ENCODE measurements around the gene ABCD2.

The ABCD2 gene

GRCh38 chr12:39574378-39574777, 45.2 kb downstream of the ABCD2 start:
- H3K79me2 ChIP-seq (ENCODE audit: insufficient read depth, low read length): no peaks in the 10 kb centered on the region
- H3K4me2 ChIP-seq (ENCODE audit: insufficient read depth, low read length): no peak overlapping the region
- peaks cover 2% of the 10 kb centered on the region for H3K9me3 ChIP-seq (ENCODE audit: insufficient read depth, low read length, severe bottlenecking)
- no peak for TF ChIP-seq EZH2 (IDR thresholded peaks at IDR 0.05; ENCODE audit: borderline replicate concordance, low read depth, low read length, severe bottlenecking)
- no peak for TF ChIP-seq CTCF (IDR thresholded peaks at IDR 0.05; ENCODE audit: borderline replicate concordance, extremely low read depth, low read length, poor library complexity, severe bottlenecking)
- H3K4me3 ChIP-seq (ENCODE audit: low read depth in 1 of 2, low read length in 2 of 2): no peak overlapping the region
- no peaks in the 10 kb centered on the region for H4K20me1 ChIP-seq (ENCODE audit: insufficient read depth, low read length)
- no peak for DNase-seq
- H3K27ac ChIP-seq (ENCODE audit: low read length): no peak overlapping the region
- no peaks in the 10 kb centered on the region for H3K4me1 ChIP-seq (ENCODE audit: insufficient read depth, low read length)
- H3K36me3 ChIP-seq (ENCODE audit: insufficient read depth, low read length): no peaks in the 10 kb centered on the region
- no peak for ATAC-seq (ENCODE audit: insufficient read depth, low read depth)
- no peak overlapping the region for H3K9ac ChIP-seq (ENCODE audit: low read depth, low read length)
- H3K27me3 ChIP-seq (ENCODE audit: insufficient read depth, low read length, poor library complexity): no peaks in the 10 kb centered on the region
- no peak overlapping the region for H2AFZ ChIP-seq (ENCODE audit: low read depth, low read length)

GRCh38 chr12:39573971-39574370, 45.6 kb downstream of the ABCD2 start:
- H3K9ac ChIP-seq (ENCODE audit: low read depth, low read length): no peak overlapping the region
- no peaks in the 10 kb centered on the region for H3K36me3 ChIP-seq (ENCODE audit: insufficient read depth, low read length)
- H3K4me1 ChIP-seq (ENCODE audit: insufficient read depth, low read length): no peaks in the 10 kb centered on the region
- ATAC-seq (ENCODE audit: insufficient read depth, low read depth): no peak
- H3K4me2 ChIP-seq (ENCODE audit: insufficient read depth, low read length): no peak overlapping the region
- H2AFZ ChIP-seq (ENCODE audit: low read depth, low read length): no peak overlapping the region
- no peak overlapping the region for H3K27ac ChIP-seq (ENCODE audit: low read length)
- no peak for DNase-seq
- no peak overlapping the region for H3K4me3 ChIP-seq (ENCODE audit: low read depth in 1 of 2, low read length in 2 of 2)
- H3K27me3 ChIP-seq (ENCODE audit: insufficient read depth, low read length, poor library complexity): no peaks in the 10 kb centered on the region
- H3K79me2 ChIP-seq (ENCODE audit: insufficient read depth, low read length): no peaks in the 10 kb centered on the region
- no peaks in the 10 kb centered on the region for H4K20me1 ChIP-seq (ENCODE audit: insufficient read depth, low read length)
- no peak for TF ChIP-seq EZH2 (IDR thresholded peaks at IDR 0.05; ENCODE audit: borderline replicate concordance, low read depth, low read length, severe bottlenecking)
- TF ChIP-seq CTCF (IDR thresholded peaks at IDR 0.05; ENCODE audit: borderline replicate concordance, extremely low read depth, low read length, poor library complexity, severe bottlenecking): no peak
- peaks cover 4% of the 10 kb centered on the region for H3K9me3 ChIP-seq (ENCODE audit: insufficient read depth, low read length, severe bottlenecking)

GRCh38 chr12:39572551-39572950, 47.1 kb downstream of the ABCD2 start:
- Histone ChIP-seq H2AFZ (ENCODE audit: low read depth, low read length) (no peak overlapping the region), H3K27me3 (ENCODE audit: insufficient read depth, low read length, poor library complexity) (no peaks in the 10 kb centered on the region), H4K20me1 (ENCODE audit: insufficient read depth, low read length) (no peaks in the 10 kb centered on the region), H3K36me3 (ENCODE audit: insufficient read depth, low read length) (no peaks in the 10 kb centered on the region), H3K27ac (ENCODE audit: low read length) (no peak overlapping the region), H3K4me3 (ENCODE audit: low read depth in 1 of 2, low read length in 2 of 2) (no peak overlapping the region), H3K4me1 (ENCODE audit: insufficient read depth, low read length) (no peaks in the 10 kb centered on the region), H3K9me3 (ENCODE audit: insufficient read depth, low read length, severe bottlenecking) (peaks cover 4% of the 10 kb centered on the region), H3K79me2 (ENCODE audit: insufficient read depth, low read length) (no peaks in the 10 kb centered on the region), H3K4me2 (ENCODE audit: insufficient read depth, low read length) (no peak overlapping the region), H3K9ac (ENCODE audit: low read depth, low read length) (no peak overlapping the region)
- DNase-seq (no peak), ATAC-seq (ENCODE audit: insufficient read depth, low read depth) (no peak)
- TF ChIP-seq CTCF (IDR thresholded peaks at IDR 0.05; ENCODE audit: borderline replicate concordance, extremely low read depth, low read length, poor library complexity, severe bottlenecking) (no peak), EZH2 (IDR thresholded peaks at IDR 0.05; ENCODE audit: borderline replicate concordance, low read depth, low read length, severe bottlenecking) (no peak)

DNA sequence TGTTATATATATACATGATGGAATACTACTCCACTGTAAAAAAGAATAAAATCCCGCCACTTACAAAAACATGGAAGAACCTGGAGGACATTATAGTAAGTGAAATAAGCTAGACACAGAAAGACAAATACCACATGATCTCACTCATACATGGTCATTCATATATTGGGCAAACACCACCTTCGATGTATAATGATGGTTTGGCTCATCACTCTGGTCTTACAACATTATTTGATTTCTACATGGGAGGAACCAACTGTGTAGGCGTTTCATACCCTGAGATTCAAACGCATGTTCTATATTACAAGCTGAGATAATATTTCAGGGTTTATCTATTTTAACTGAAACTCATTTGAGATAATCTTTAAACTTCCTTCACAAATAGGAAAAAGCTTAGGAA, 48.3 kb downstream of the ABCD2 start:
- DNase-seq (no peak), ATAC-seq (ENCODE audit: insufficient read depth, low read depth) (no peak)
- H3K27ac ChIP-seq (ENCODE audit: low read length): no peak overlapping the region

More for the DNA sequence above, 48.3 kb downstream of the ABCD2 start:
- Histone ChIP-seq H2AFZ (ENCODE audit: low read depth, low read length) (no peak overlapping the region), H3K27me3 (ENCODE audit: insufficient read depth, low read length, poor library complexity) (no peaks in the 10 kb centered on the region), H3K79me2 (ENCODE audit: insufficient read depth, low read length) (no peaks in the 10 kb centered on the region), H4K20me1 (ENCODE audit: insufficient read depth, low read length) (no peaks in the 10 kb centered on the region), H3K36me3 (ENCODE audit: insufficient read depth, low read length) (no peaks in the 10 kb centered on the region), H3K9ac (ENCODE audit: low read depth, low read length) (no peak overlapping the region), H3K4me3 (ENCODE audit: low read depth in 1 of 2, low read length in 2 of 2) (no peak overlapping the region), H3K4me2 (ENCODE audit: insufficient read depth, low read length) (no peak overlapping the region), H3K9me3 (ENCODE audit: insufficient read depth, low read length, severe bottlenecking) (peaks cover 4% of the 10 kb centered on the region), H3K4me1 (ENCODE audit: insufficient read depth, low read length) (no peaks in the 10 kb centered on the region)
- TF ChIP-seq EZH2 (IDR thresholded peaks at IDR 0.05; ENCODE audit: borderline replicate concordance, low read depth, low read length, severe bottlenecking): no peak
- no peak for TF ChIP-seq CTCF (IDR thresholded peaks at IDR 0.05; ENCODE audit: borderline replicate concordance, extremely low read depth, low read length, poor library complexity, severe bottlenecking)

All from DND-41 (cell line).